GM19023 (cell line): Measurements from ENCODE around the gene HDAC9.

ENCODE experiments used
- ATAC-seq: cut with Tn5 transposase; IDR thresholded peaks from one replicate; pipeline ENCODE4 v1.9.1; 2021; ENCODE audit warnings: mild to moderate bottlenecking, moderate library complexity; ENCODE audit not compliant: unreplicated experiment

HDAC9 gene

DNA sequence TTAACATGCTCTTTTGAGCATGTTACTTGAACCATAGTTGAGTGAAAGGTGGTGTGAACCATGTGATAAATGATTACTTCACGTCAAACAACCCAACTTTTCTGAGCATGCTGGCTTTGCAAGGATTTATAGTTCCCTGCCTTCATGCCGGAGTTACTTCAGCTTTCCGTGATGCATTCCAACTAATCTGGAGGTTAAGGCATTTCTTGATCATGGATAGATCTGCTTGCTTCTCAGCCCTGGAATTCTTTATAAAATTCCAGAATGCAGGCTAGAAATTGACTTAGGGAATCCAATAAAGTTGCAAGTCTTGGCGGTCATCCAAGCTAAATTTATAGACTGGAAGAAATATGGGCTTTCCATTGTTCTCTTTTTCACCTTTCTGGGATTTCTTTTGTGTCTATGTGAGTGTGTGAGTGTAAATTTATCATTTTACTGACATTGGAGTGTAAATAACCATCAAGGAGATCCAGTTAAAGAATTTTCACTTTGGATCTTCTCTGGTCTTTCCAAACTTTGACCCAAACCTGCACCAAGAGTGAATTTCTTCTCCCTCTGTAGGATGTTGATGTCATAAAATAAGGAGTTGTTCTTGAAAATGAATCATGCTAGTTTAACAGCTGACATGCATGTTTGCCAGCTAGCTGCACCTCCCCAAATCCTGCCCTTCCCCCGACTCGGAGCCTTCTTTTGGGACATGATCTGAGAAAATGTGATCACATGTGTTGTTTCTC is 332.9 kb downstream of the HDAC9 start:
- no peak for ATAC-seq

DNA sequence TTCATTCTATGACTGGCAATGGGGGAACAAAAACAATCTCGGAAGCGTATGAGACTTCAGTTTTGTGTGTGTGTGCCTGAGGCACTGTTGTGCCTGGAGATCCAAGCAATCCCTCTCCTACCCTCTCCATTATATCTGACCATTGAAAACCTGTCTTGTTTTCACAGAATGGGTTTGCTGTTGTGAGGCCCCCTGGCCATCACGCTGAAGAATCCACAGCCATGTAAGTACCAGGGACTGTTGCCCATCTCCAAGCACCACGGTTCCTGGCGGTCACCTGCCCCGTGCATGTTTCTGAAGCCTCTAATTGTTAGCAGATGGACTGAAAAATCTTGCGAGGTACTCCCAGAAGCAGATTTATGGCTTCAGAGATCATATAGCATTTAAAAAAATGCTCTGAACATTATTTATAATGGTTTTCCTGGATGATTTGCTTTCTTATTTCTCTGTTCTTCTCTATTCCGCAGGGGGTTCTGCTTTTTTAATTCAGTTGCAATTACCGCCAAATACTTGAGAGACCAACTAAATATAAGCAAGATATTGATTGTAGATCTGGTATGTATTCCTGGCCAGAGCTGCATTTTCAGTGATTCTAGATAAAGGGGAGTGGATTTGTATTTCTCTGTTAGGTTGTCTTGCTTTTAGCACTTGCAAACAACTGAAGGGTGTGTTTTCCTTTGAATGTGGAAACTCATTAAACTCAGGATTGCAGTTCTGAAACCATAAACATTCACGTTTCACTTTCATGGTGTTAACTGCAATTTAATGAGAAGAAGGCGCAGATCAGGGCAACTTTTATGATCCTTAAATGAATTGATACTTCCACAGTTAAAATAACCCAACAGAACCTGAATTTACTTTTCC is 333.7 kb downstream of the HDAC9 start:
- no peak for ATAC-seq

DNA sequence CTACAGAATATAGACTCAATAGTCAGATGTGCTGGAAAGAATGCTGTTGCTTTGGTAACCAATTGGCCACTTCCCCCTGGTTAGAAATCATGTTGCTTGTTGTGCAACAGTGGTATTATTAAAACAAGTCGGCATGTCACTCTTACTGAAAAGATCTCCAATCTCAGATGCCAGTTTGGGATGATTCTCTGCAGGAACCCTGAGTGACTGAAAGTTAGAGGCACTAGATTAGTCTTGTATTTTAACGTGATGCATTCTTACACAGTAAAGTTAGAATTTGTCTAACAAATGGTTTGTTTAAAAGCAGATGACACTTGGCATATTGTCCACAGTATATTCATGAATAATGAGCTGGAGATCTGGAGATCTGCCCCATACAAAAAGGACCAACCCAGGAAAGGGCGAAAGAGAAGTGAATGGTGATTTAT is 334.3 kb downstream of the HDAC9 start:
- no peak for ATAC-seq

DNA sequence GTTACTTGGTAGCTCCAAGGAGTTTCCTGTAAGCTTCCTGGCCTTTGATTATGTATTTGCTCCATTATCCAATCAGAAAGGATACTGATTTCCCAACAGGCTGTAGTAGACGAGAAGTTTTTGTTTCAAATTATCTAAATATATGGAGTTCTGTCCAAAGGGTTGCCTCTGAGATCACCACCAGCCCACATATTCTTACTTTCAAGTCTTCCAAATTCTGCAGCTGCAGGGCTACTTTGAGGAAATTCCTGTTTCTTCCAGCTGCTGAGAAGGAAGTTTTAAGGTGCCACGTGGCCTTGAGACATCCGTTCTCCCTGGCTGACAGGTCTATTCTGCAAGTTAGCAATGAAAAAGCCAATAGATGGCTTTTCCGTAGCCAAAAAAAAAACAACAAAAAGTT is 335.9 kb downstream of the HDAC9 start:
- no peak for ATAC-seq

DNA sequence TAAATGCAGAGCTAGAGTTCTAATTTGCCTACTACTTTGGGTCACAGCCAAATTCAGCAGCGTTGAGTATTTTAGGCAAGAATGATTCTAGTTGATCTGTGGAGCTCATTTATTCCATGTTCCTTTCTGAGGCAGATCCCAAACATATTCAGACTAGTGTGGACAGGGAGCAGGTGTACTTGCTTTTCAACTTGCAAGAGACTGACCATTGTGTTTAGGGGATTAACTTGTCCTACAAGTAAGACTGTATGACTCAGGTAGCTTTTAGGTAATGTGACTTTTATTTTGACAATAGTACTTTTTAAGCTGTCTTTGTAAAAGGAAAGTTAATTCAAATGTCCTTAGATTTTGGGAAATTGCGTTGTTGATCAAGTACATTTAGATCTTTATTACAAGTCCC is 336.4 kb downstream of the HDAC9 start:
- no peak for ATAC-seq

DNA sequence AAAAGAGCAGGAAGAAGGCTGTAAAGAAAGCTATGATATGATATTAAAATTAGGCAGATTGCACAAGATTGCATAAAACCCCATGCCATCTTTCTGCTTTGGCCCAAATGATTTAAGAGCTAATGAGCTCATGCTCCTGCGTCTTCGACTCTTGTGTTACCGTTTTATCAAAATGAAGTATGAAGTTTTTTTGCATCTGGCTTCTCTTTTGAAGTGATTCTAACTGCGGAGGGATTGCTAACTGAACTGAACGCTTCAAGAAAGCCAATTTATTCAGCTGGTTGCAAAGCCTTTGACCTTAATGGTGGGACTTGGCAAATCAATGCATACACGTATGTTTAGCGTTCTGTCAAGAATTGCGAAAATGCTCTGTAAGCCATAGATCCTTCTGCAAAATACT is 339.0 kb downstream of the HDAC9 start:
- ATAC-seq = no peak

DNA sequence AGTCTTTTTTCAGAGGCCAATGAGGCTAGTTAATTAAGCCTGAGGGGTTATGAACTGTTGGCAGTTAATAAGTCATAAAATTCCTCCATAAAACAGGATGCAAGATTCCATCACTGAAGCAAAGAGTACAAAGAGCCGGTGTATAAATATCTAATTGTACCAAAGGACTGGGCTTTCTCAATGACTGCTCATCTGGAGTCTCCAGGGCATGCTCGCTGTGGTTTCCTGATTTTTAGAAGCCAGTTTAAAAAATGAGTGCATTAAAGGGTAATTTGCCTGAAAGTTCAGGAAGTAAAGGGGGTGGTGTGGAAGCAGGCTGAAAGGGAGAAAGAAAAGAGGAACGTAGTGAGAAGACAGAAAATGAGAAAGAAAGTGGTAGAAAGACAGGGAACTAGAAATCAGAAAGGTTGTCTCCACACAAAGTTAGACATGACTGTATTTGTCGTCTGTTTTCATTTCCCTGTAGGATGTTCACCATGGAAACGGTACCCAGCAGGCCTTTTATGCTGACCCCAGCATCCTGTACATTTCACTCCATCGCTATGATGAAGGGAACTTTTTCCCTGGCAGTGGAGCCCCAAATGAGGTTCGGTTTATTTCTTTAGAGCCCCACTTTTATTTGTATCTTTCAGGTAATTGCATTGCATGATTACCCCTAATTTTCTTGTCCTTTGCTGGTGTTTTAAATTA is 339.6 kb downstream of the HDAC9 start:
- ATAC-seq = no peak

DNA sequence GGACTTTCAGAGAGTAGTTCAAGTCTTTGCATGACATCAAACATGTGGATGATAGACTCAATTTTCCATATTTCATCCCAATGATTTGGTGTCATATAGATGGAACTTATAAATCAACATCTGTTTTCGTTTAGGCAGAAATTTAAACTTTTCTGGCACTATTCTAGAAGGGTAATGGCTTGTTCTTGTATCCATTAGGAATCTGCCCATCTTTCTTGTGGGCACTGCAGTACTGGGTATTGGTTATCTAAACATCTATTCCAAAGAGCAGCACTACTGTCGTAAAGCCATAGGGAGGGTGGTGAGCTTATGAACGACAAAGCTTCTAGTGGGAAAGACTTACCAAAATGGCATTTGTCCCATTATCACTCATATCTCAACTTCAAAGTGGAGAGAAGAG is 348.4 kb downstream of the HDAC9 start:
- no peak for ATAC-seq

DNA sequence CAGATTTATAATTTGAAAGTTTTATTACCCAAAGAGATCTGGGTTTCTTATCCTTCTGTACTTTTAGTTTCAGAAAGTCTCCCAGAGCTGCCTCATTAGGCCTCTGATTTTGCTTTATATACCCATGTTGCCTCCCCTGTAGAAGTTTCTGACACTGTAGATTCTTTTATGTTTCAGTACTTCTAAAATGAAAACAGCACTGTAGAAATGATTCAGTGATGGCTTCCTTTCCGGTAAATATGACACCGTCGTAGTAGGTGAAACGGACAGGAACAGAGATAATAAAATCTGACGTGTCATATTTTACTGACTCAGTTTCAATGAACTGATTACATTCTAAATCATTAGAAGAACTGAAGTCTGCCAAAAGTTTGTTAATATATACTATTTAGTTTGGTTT is 349.2 kb downstream of the HDAC9 start:
- ATAC-seq = no peak

DNA sequence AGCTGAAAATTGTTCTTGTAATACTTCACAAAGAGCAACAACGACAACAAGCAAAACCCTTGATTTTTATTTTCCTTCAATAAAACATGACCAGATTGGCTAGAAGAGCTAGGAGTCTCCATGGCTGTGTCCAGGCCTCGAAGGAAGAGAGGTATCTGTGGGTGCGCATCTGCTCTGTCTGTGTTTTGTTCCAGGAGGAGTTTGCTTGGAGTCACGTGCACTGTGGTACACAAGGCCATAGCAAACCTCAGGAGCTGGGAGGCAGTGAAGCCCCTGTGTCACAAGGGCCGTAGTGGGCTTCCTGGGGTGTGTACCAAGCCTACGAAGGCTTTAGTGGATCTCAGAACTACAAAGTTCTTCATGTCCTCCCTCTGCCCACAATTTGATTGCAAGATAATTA is 350.2 kb downstream of the HDAC9 start:
- no peak for ATAC-seq

DNA sequence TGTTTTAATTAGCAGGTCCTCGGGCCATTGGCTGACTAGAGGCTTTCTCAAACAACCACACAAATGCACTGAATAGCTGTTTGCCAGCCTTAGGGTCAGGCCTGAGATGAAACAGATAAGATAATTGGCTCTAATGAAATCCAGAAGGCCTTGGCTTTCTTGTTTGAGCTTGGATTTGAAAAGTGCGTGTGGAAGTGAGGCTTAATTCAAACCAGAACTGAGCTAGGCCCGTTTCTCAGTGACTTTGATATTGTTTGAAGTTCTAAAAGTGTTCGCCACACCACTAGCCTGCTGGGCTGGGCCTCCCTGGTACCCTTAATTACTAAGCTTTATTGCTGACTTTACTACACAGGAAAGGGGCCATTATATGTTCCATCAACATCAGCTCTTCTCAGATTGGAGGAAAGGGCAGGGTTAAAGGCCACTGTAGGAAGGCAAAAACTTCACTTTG is 351.2 kb downstream of the HDAC9 start:
- ATAC-seq = no peak

DNA sequence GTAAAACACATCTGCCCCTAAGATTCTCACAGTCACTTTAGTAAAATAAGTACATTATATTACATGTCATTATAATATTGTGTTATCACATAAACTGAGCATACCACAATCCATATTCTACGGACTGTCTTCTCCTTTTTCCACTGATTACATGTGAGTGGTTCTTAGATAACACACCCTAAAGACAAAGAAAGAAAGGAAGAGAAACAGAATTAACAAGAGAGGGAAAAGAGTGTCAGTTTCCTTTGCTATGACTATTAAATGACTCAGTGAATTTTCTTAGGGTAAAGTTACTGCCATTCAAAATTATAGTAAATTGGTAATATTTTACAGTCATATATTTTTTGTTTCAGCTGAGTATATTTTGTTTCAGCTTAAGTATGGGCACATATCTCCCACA is 353.6 kb downstream of the HDAC9 start:
- no peak for ATAC-seq

DNA sequence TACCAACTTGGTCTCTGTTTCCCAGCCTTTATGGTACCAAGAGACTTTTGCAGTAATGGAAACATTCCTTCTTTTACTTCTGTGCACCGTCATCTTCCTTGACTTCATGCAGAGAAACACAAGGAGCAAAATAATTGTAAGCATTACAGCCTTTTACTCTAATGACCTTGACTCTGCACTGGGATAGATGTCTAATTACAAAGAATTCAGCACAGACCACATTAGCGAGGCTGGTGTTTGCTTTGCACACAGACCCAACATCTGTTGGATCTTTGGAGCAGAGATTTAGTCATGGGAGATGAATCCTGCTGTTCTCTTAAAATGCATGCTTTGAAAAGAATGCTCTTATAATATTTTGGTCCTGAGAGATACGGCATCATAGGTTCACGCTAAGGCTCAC is 360.2 kb downstream of the HDAC9 start:
- ATAC-seq = no peak

DNA sequence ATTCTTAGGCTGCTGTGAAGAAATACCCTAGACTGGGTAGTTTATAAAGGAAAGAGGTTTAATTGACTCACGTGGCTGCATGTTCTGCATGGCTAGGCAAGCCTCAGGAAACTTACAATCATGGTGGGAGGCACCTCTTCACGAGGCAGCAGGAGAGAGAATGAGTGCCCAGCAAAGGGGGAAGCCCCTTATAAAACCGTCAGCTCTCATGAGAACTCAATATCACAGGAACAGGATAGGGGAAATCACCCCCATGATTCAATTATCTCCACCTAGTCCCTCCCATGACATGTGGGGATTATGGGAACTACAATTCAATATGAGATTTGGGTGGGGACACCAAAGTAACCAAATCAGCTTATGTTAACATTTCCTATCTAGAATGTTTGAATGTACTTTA is 362.7 kb downstream of the HDAC9 start:
- no peak for ATAC-seq

DNA sequence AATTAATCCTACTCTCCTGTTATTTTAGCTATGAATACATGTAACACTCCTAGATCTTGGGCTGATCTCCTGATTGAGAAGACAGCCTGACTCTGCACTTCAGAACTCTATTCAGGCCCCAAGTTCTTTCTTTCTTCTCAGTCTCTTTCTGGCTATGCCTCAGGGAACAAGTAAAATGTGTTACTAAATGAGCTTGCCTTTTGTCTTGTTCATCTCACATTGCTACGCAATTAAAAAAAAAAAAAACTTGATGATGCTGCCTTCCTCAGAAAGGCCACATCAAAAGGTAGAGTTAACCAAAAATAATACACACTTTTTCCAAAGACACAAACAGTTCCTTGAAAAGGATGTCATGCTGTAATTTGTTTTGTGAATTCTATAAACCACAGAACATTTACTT is 363.8 kb downstream of the HDAC9 start:
- ATAC-seq = no peak

DNA sequence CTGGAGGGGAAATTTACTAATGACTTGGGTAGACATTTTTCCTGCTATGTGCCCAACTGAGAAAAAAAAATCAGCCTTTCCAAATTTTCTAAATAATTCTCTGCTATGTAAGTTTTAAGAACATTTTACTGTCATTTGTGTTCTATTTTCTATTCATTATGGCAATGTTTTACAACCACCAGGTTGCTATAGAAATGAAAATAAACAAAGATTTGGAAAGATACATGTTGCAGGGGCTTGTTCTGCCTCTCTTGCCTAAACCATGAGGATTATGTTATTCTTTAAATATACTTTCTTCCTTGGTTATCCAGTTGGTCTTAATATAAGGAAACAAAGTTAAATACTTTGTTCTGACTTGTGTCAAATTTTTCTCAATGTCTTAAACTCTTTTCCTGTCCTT is 364.7 kb downstream of the HDAC9 start:
- no peak for ATAC-seq

DNA sequence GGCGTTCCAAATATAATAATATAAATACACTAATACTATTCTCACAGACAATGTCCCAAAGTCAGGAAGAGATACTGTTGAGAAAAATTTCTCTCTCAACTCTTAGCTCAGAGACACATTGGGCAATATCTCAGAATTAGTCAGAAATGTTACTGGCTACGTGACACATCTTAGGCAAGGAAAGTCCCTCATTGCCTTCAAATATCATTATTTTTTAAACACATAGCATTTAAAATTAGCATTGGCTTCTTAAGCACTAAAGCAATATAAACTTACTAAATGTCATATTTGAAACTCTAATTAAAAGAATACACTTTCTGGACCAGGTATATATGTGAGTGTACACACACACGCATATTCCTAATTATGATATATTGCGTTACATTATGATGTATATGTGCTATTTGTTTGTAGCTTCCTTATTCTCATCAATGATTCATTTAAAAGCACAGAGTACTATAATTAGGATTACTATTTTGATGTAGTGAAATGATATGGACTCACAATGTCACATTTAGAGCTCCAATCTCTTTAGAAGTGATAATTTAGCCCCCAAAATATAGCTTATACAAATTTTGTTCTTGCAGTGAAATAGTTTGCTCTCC is 366.1 kb downstream of the HDAC9 start:
- no peak for ATAC-seq

DNA sequence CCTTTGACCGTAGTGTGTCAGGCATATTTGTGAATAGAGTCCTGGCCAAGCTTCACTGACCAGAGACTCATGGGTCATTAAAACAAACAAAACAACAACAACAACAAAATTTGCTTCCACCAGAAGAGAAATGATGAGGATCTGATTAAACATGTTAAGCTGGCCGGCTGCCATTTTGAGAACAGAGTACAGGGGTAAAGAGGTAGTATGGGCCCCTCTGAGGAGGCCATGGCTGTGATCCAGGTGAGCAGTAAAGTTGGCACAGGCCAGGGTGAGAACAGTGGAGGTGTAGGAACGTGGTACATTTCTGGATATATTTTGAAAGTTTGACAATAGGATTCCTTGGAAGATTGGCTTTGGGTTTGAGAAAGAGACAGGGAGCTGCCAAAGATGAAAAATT is 369.4 kb downstream of the HDAC9 start:
- no peak for ATAC-seq

DNA sequence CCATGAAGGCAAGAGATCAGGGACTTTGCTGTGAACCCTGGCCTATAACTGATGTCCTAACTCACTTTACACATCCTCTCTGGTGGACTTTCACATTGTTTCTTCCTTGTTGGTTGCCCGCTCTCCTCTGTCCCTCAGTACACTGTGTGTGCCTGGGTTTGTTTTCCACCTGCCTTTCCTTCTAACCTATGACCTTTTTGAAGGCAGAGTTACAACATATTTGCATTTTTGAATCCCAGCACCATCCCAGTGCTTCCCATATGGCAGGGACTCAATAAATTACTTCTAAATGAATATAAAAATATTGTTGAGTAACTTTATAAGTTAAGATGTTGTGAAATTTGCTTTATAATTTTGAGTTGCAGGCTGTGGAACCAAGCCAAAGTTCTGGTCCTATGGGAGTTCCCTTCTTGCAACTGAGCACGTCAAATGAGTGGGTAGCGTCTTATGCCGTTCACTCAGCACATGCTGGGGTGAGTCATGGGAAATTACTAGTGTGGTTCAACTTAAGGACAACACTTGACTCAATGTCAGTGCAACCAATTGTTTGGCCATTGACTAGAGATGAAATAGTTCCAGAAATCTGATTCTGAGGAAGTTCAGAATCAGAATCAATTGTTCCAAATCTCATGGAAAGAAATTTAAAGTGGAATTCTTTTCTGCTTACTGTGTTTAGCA is 370.9 kb downstream of the HDAC9 start:
- peak; percentile 80 for ATAC-seq

DNA sequence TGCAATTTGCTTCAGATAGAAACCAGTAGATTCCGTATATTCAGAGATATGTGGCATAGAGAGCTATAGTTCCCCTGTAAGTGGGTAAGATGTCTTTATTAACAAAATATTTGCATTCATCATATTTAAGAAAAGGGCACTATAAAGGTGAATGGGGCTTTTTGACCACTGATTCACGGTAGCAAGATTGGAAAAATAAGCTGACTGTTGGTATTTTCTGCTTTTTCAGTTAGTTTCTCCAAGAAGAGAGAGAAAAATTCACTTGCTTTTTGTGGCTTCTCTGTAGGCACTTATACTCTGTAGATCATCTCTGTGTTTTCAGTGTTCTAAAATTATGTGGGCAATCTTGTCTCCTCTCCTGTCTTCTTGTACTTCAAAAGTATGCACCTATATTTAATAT is 376.8 kb downstream of the HDAC9 start:
- ATAC-seq = no peak
